GDM1 (cell line): ENCODE results near the gene MELTF.

ENCODE experiments used
- DNase-seq: peaks from one replicate; lab custom pipeline; 2025; lab: John Stamatoyannopoulos, UW

The MELTF gene

DNA sequence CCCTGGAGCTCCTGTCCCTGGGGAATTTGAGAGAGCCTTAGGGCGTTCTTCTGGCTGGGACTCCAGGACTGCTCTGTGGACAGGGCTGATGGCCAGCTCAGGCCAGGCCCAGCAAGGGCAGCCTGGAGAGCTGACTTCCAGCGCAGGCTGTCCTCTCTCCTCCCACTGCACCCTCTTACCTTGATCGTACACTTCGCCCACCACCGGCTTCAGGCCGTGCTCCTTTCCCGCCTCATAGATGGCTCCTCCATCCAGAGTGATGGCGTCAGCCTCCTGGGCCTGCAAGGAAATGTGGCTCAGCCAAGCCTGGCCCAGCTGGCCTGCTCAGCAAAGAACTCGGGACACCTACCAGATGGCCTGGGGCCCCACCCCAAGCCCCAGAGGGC, 3.1 kb downstream of the MELTF start:
- no peak for DNase-seq

DNA sequence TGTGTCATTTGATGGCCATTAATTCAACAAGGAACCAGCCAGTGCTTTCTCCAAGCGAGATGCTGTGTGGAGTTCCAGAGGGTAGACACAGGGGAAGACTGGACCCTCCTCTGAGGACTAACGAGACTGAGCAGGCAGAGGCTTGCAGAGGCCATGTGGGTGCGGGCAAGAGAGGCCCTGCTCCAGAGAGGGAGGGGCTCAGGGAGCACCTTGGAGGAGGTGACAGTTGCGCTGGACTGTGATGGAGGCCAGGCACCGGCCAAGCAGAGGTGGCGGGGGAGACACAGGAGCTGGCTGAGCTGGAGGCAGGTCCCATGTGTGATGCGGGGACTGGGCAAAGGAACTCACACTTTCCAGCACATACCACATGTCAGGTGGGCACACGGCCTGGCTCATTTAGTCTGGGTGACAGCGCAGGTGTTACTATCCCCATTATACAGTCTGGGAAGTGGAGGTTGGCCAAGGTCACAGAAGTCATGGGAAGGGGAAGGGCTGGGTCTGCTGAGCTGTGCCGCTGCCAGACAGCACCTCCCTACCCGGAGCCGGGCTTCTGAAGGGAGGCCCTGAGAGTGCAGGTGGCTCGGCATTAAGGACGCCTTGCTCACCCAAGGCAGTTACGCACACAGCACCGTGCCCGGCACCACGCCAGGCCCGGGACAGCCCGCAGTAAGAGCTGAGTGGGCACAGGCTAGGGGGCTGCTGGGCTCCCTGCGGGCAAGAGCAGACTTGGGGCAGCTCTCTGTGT, 3.7 kb downstream of the MELTF start:
- DNase-seq: no peak

DNA sequence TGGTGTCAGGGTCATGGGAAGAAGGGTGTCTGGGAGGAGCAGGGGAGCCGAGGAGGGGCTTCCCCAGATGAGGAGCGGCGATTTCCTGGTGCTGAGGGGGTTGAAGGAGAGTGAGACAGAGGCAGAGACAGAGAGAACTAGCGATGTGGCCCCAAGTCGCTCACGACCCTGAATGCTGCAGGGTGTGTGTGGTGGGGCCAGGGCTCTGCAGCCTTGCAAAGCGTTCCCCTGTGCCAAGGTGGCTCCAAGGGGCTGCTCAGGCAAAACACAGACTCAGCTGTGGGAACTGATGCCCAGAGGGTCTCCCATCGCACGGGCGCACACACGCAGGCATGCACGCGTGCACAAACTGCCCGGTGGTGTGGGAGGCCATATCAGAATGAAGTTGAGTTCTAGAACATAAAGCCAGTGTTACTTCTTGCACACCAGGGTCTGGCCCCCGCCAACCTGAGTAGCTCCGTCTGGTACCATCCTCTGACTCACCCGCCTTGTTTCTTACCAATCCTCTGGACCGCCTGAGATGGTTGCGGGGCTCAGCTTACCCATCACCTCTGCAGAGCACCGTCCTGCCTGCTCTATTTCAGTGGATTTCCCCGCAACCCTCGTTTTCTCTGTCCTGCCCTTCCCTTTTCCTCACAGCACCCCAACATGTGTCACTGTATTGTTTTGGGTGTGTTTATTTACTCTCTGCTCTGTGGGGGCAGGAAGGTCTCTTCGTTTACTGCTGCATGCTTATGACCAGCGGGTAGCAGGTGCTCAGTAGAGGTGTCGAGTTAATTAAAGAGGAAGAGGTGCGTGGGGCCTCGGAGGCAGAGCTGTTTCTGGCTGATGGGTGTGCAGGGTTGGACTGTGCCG, 4.5 kb downstream of the MELTF start:
- no peak for DNase-seq

DNA sequence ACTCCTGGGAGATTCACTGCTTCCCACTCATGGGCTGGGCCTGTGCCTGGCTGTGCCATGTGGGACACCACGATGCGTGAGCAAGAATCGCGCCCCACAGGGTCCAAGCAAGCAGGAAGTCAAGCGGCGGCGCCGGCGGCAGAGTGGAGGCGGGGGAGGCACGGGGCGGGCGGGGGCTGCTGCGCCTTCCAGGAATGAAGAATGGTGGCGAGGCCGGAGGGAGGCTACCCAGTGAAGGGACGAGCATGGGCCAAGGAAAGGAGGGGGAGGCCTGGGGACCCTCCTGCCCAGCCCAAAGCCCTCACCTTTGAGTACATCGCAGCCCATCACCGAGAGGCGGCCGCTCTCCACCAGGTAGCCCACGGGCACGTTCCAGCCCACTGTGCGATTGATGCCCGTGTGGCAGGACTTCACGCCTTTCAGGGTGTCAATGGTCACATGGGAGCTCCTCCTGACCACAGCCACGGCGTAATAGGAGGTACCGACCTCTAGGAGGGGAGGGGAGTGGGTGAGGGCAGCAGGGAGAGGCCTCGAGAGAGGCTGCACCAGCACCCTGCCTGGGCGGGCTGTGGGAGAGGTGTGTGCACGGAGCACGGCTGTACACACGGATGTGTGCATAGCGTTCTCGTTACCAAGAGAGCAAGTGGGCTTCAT, 5.5 kb downstream of the MELTF start:
- DNase-seq: no peak

DNA sequence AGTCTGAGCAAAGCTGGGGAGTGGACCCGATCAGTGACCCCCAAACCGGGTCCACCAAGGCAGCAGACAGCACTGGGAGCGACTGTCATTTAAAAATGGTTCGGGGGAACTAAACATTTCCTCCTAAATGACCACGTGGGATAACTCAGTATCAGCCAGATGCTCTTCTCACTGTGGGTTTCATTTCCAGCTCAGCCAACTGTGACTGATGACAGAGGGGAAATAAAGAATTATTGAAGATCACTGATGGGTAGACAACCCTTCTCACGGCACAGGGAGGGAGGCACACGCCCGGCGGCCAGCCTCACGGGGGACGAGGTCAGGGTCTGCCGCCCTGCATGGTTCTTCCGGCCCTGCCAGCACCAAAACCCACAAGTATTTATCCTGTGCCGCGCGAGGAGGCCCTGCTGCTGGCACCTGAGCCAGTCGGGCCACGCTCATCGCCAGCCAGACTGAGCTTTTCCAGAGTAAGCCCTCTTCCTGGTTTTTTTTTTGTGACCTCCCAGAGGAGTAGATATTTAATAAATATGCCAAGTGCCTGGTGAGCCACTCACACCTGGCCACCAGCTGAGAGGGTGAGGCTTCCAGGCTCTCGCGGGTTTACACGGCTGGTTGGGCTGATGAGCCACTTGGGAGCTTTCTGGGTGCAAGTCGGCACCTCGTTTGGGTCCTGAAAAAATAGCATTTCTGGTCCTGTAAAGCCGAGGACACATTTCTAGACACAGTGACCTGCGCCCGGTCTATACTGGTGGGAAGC, 6.2 kb downstream of the MELTF start:
- no peak for DNase-seq

DNA sequence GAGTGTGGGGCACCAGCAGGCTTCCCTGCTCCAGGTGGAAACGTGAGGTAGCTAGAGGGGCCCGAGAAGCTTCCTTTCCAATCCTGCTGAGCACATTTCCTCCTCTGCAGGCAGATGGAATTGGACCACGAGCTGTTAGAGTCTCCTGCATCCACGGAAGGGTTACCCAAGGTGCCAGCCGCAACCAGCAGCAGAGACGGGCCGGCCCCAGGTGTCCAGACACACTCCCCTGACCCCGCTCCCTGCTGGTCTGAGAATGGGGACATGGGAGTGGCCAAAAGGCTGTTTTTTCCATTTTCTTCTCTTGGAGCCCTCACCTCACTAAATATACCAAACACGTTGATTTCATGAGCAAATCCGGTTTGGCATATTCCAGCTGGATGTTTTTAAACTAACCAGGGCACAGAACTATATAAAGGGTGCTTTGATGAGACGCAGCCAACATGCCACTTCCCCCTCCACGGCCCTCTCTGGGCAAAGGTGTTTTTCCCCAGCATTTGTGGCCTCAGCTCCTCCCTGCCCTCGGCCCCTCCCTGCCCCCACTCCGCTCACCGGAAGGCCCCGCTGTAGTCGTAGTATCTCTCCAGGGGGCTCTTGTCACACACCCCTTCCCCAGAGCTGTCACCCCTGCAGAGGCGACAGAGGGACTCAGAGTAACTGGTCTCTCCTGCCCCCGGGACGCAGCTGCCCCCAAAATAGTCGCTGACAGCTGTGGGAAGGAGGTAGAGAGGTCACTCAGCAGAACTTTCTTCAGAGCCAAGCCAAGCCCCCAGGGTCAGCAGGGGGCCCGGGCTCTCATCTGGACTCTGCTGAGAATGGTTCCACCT, 7.0 kb downstream of the MELTF start:
- DNase-seq: no peak

DNA sequence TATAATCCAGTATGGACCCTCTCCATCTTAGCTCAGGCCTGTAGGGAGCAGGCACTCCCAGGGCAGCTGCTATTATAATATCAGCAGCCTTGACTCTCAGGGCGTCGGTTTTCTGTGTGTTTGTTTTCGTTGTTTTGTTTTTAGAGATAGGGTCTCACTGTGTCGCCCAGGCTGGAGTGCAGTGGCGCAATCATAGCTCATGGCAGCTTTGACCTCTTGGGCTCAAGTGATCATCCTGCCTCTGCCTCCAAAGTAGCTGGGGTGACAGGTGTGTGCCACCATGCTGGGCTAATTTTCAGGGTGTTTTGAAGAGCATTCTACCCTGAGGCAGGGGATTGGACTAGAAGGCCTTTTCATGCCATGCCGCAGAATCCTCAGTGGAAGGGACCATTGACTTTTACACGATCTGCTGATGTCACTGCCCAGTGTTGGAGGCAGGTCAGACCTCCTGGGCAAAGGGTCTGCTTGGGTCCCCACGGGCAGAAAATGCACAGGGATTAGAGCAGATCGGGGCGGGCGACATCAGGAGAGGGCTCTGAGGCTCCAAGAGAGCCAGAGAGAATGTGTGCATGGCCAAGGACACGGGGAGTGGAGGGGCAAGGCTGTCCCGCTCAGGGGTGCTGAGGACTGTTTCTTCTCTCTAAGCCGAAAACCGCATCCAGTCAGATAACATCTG, 7.8 kb downstream of the MELTF start:
- no peak for DNase-seq

DNA sequence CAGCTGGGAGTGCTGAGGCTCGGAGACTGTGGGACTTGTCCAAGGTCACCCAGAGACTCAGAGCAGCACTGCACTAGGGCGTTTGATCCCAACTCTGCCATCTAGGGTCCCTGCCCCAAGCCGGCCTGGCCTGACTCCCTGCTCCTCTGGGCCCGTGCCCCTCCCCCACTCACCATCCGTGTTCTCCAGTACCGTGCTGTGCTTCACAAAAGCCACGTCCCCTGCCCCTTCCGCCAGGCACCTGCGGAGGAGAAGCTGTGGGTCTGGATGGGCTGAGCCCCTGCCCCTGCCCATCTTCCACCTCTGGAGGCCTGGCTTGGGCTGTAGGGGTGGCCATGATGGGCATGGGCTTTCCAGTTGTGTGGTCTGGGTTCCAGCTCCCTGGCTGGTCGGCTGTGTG, 8.4 kb downstream of the MELTF start:
- no peak for DNase-seq

DNA sequence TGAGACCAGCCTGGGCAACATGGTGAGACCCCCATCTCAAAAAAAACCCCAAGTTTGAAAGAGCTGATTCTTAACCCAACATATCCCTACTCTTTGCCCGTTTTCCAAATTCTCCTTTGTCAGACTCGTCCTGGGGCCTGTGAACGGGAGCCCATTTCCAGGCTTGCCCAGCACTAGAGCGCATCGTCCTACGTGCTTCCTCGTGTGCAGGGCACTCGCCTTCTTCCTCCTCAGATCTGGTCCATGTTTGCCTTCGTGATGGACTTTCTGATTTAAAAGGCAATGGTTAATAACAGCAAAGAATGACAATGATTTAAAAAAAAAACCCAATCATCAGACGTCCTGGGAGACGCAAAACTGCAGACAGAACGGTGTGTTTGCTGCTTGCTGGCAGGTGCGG, 10.1 kb downstream of the MELTF start:
- no peak for DNase-seq

DNA sequence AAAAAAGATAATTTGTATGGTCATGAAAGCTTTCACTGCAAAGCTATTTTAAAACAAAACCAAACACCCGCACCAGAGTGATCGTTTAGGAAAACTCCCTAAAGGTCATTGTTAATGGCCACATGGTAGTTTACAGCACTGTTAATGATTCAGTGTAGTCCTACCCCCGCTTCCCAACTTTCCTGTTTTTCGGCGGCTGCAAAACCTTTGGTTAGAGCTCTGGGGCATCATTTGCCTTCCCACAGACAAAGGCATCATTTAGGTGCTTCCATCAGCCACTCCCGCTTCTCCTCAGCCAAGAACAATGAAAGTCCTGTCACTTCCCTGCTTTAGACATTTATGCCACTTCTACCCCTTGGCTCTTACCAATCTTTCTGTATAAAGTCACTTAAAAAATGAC, 10.6 kb downstream of the MELTF start:
- no peak for DNase-seq

DNA sequence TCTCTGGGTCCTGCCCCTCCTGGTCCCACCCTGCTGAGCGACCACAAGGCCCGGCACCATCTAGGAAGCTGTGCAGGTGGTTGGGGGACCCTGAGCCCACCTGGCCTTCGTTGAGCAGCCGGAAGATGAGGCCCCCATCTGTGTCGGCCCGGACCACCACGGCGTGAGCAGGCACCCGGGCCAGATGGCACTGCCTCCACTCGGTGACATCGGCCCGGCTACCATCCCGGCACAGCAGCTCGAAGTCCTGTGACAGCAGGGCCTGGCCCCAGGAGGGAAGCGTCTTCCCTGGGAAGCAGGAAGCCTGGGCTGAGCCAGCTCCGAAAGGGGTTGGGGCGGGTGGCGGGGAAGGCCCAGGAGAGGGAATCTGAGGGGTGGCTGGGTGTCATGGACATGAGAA, 12.6 kb downstream of the MELTF start:
- DNase-seq: no peak

DNA sequence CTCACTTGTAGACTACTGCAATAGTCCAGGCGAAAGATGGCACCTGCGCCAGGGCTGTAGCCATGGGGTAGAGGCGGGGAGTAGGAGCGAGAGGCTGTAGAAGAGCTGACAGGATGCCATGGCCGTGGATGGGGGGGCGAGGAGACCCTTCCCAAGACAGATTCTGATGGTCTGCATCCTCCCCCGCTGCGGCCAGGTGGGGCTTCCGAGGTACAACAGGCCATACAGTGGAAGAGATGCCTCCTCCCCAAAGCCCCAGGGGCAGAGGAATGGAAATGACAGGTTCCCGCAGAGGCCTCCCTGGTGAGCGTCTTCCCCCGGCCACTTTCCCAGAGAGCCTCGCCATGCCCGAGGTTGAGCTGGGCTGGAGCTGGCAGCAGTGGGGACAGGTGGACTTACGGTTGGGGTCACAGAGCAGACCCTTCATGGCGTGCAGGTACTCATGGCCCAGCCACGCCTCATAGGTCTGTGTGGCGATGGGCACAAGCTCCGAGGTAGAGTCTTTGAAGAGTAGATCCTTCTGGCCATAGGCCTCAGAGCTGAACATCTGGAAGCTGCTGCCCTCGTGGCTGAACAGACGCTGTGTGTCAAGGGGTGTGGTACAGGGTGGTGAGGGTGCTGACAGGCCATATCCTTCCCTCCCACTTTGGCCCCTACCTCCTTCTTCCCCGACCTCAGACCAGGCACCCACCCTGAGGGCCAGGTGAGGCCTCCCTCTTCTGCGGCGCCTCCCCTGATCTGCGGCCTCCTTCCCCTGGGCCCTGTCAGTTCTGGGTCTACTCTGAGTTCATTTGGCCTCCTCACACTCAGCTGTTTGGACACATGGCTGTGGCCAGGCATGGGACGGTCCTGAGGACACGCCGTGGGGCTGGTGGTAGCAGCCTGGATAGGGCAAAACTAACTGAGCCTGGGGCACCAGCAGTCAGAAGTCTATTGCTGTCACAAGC, 13.6 kb downstream of the MELTF start:
- DNase-seq: no peak

DNA sequence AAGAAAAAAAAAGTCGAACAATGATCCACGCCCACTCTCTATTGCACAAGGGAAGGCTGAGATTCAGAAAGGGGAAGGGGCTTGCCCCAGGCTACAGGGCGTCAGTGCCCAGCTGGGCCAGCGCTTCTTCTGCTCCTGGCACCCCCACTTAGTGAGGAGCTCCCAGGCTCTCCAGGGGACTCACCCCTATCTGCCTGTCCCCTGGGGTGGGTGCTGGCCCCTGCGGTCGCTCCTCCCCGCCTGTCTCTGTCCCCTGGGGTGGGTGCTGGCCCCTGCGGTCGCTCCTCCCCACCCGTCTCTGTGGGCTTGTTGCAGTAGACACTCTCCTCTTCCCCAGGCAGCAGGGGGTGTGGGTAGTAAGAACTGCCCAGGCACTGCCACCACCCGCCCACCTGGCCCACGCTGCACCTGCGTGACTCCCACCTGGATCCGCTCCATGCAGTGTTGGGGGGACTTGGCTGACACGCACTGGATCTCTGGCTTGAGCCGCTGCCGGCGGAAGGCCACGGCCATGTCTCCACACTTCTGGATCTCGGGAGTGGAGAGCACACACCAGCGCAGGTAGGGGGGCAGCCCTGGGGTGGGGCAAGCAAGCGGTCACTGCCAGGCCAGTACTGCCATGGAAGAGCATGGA, 14.6 kb downstream of the MELTF start:
- no peak for DNase-seq

DNA sequence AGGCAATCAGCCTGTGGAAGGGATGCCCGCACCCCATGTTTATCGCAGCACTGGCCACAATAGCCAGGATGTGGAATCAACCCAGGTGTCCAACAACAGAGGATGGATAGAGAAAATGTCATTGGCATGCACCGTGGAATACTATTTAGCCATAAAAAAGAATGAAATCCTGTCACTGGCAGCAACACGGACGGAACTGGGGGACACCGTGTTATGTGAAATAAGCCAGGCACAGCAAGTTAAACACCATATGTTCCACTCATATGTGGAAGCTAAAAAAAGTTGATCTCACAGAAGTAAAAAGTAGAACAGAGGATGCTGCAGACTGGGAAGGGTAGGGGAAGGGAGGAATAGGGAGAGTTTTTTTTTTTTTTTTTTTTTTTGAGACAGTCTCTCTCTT, 15.6 kb downstream of the MELTF start:
- DNase-seq: no peak

DNA sequence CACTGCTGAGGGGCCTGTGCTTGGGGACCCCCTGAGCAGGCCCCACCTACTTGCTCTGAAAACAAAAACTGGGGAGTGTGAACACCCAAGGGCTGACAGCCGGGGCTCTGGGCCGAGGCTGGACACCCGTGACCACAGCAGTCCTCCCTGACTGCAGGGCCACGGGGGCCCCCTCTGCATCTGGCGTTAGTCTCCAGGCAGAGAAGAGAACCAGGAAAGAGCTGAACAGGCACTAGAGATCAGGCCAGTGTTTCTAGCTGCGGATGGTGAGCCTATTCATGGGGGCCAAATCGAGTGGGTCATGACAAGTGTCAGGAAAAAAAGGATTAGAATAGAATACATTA, 17.1 kb downstream of the MELTF start:
- DNase-seq: no peak

DNA sequence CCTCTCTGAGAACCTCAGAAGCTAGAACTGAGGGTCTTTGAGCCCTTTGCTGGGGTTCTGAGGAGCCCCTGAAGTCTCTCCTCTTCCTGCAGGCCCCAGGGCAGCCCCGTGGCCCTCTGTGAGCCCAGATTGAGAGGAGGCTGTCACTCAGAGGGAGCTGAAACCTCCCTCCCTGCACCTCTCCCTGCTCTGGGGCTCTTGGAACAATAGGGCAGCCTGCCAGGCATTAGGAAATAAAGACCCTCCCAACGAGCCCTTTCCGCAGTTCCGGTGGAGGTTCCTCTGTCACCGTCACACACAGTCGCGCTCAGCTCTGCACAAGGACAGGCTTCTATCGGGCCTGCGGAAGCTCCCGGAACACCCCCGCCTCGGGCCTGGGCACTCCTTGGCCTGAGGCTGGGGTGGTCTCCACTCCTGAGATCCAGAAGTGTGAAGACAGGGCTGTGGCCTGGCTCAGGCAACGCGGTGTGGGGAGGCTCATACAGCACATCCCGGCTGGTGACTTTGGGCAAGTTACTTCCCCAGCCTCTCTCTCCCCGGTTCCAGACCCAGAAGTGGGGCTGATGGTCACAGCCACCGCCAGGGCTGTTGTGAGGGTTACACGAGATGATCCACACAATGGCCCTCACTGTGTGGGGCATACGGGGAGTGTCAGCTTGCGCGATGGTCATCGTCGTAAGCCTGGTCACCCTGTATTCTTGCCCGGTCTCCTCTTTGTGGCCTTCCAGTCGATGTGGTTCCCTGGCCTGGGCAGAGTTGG, 17.7 kb downstream of the MELTF start:
- DNase-seq: no peak

DNA sequence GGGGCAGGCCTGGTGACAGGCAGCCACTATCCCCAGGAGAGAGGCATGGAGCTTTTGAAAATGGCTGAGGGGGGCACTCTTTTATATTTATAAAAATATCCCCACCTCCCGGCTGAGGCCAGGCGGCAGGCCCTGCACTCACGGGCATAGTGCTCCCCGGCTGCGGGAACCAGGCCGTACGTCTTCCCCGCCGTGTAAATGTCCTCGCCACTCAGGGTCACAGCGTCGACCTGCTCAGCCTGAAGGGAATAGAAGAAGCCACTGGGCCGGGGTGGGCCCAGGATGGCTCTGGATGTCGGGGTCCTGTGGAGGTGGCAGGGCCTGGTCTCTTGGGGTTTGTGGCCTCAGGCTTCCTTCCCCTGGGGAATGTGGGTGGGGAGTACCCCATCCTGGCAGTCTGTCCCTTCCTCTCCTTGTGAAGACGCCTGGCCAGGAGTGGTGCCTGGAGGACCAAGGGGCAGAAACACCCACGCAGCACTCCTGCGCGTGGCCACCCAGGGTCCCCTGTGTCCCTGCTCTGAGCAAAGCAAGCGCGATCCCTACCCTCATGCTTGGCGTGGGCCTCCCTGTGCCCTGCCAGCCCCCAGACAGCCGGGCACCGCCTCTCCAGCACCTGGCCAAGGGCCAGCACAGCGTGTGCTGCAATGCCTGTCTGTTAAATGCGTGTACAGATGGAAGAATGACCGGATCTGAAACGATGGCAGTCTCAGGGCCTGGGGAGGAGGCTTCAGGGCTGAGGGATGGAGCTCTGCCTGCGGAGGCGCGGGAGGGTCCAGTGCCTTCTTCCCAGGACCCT, 18.9 kb downstream of the MELTF start:
- DNase-seq: no peak

DNA sequence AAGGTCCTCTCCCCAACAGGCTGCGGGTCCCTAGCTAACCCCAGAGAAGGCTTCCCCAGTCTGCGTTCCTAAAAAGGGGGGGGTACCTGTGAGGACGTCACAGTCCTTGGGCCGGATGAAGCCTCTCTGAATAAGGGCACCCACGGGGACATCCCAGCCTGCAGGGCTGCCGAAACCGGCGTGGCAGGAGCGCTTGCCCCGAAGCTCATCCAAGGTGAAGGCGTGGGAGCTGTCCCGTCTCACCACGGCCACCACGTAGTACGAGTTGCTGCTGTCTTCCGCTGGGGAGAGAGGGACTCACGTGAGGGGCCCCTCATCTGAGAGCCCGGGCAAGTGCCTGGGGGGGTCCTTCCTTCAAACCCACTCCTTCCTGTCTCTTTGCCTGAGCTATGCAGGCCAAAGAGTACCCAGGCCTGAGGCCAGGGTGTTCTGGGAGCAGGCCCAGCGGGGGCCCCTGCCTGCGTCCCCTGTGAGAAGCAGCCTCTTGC, 20.0 kb downstream of the MELTF start:
- DNase-seq: no peak
